KOPT-K1 (cell line): ENCODE results near the gene QRFP.

ENCODE experiments used
- H3K27ac ChIP-seq: fragments of 200-600 bp; sonication (generic); 2 replicates; pipeline ENCODE4 v1.5.1; 2016; ENCODE audit warnings: antibody characterized with exemption, mild to moderate bottlenecking, low read depth, low read length; ENCODE audit not compliant: poor library complexity, severe bottlenecking
- H3K36me3 ChIP-seq: fragments of 200-600 bp; sonication (generic); 2 replicates; pipeline ENCODE4 v1.5.1; 2017; ENCODE audit warnings: antibody characterized with exemption, mild to moderate bottlenecking, low read length, moderate library complexity; ENCODE audit not compliant: insufficient read depth
- H3K9me3 ChIP-seq: fragments of 200-600 bp; sonication (generic); 2 replicates; pipeline ENCODE4 v1.5.1; 2017; ENCODE audit warnings: antibody characterized with exemption, low read length, mild to moderate bottlenecking; ENCODE audit not compliant: insufficient read depth, poor library complexity, severe bottlenecking

QRFP gene

DNA sequence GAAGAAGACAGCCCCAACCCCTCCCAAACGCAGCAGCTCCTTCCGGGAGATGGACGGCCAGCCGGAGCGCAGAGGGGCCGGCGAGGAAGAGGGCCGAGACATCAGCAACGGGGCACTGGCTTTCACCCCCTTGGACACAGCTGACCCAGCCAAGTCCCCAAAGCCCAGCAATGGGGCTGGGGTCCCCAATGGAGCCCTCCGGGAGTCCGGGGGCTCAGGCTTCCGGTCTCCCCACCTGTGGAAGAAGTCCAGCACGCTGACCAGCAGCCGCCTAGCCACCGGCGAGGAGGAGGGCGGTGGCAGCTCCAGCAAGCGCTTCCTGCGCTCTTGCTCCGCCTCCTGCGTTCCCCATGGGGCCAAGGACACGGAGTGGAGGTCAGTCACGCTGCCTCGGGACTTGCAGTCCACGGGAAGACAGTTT is 12.5 kb downstream of the QRFP start:
- H3K36me3 ChIP-seq = peaks cover 98% of the 10 kb centered on the region
- no peaks in the 10 kb centered on the region for H3K9me3 ChIP-seq
- H3K27ac ChIP-seq = no peak overlapping the region

- Histone ChIP-seq H3K9me3 (no peaks in the 10 kb centered on the region), H3K27ac (no peak overlapping the region), H3K36me3 (peaks cover 98% of the 10 kb centered on the region)
Observed at GRCh38 chr9:130883479-130883878, 13.1 kb downstream of the QRFP start.

DNA sequence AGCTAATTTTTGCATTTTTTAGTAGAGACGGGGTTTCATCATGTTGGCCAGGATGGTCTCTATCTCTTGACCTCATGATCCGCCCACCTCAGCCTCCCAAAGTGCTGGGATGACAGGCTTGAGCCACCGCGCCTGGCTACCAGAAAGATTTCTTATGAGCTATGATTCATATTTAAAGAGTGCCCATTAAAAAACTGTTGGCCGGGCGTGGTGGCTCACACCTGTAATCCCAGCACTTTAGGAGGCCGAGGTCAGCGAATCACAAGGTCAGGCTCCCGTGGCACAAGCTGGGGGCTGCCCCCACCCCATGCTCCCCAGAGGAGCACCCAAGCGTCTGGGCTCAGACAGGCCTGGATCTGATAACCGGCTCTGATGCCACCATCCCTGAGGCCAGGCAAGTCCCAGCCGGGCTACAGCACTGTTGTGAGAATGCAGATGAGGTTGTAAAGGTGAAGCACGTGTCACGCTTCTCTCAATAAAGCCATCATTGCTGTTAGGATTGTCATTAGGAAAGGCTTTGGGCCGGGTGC is 13.9 kb downstream of the QRFP start:
- Histone ChIP-seq H3K27ac (no peak overlapping the region), H3K36me3 (peaks cover 97% of the 10 kb centered on the region), H3K9me3 (no peaks in the 10 kb centered on the region)

GRCh38 chr9:130881516-130881915 is 15.1 kb downstream of the QRFP start:
- no peaks in the 10 kb centered on the region for H3K9me3 ChIP-seq
- peaks cover 96% of the 10 kb centered on the region for H3K36me3 ChIP-seq
- H3K27ac ChIP-seq = no peak overlapping the region

DNA sequence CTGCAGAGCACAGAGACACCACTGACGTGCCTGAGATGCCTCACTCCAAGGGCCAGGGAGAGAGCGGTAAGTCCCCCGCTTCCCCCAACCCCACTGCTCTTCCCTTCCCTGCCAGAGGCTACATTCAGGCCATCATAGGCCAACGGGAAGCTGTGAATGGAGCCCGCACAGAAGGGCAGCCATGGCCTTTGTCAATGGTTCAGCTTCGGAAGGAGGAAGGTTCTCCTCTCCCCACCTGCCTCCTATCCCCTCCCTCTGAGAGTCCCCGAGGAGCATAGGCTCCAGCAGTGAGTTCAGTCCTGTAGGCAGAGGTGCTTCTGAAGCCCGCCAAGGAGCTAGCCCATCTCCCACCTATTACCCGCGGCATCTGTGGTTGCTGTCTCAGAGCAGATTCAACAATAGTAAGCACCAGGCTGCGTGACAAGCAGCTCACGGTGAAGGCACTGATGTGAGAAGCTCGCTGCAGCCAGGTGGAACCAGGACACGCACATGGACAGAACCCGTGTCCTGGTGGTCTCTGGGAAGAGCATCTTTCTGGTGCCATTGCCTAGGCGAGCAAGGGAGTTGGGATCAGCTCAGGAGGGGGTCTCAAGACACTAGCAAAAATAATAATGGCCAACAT is 15.9 kb downstream of the QRFP start:
- Histone ChIP-seq H3K9me3 (no peaks in the 10 kb centered on the region), H3K27ac (no peak overlapping the region), H3K36me3 (peaks cover 96% of the 10 kb centered on the region)

DNA sequence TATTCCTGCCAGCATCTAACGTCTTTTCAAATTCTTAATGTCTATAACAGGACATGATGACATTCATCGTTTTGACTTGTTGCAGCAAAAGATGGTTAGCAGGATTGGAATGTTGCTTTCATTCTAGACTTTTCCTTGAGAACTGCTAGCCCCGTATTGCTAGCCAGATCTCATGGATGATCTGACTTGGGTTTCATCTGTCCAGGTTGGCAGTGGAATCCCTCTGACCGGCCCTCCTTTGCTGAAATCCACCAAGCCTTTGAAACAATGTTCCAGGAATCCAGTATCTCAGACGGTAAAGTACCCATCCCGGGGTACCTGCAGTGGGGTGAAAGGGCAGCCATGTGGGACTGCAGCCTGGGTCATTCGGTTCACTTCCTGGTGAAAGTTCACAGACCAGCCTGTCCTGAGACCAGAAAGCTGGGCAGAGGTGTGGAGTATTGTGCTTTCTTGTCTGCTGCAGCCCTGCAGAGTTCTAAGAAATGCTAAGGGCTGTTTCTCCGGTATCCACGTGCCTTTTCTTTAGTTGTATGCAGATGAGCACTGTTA is 16.7 kb downstream of the QRFP start:
- Histone ChIP-seq H3K36me3 (peaks cover 96% of the 10 kb centered on the region), H3K27ac (no peak overlapping the region)

GRCh38 chr9:130878295-130878694 is 18.3 kb downstream of the QRFP start:
- H3K36me3 ChIP-seq = peaks cover 96% of the 10 kb centered on the region
- H3K9me3 ChIP-seq = no peaks in the 10 kb centered on the region
- H3K27ac ChIP-seq = no peak overlapping the region

More for the DNA sequence above, 16.7 kb downstream of the QRFP start:
- no peaks in the 10 kb centered on the region for H3K9me3 ChIP-seq

DNA sequence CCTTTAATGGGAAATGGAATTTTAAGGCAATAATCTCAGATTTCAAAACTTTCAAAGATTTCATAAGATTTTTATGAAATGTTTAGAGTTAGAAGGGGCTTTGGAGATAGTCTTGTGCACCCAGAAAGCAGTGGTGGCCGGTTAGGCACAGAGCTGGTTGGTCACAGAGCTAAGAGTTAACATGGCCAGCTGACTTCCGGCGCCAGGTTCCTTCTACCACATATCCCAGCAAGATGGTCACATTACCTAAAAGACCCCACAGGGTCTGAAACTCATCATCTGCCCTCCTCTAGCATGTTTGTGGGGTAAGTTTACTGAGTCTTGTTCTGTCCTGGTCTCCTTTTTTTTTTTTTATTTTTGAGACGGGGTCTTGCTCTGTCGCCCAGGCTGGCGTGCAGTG is 19.3 kb downstream of the QRFP start:
- H3K36me3 ChIP-seq = peaks cover 97% of the 10 kb centered on the region
- no peak overlapping the region for H3K27ac ChIP-seq
- H3K9me3 ChIP-seq = no peaks in the 10 kb centered on the region

GRCh38 chr9:130874783-130875182 is 21.8 kb downstream of the QRFP start:
- Histone ChIP-seq H3K36me3 (peaks cover 97% of the 10 kb centered on the region), H3K27ac (no peak overlapping the region), H3K9me3 (no peaks in the 10 kb centered on the region)

- H3K36me3 ChIP-seq = peaks cover 97% of the 10 kb centered on the region
- H3K27ac ChIP-seq = no peak overlapping the region
- H3K9me3 ChIP-seq = no peaks in the 10 kb centered on the region
Observed at GRCh38 chr9:130873966-130874365, 22.6 kb downstream of the QRFP start.

- Histone ChIP-seq H3K27ac (no peak overlapping the region), H3K36me3 (peaks cover 91% of the 10 kb centered on the region), H3K9me3 (no peaks in the 10 kb centered on the region)
Observed at GRCh38 chr9:130872912-130873503, 23.6 kb downstream of the QRFP start.

GRCh38 chr9:130872508-130872907 is 24.1 kb downstream of the QRFP start:
- Histone ChIP-seq H3K36me3 (peaks cover 91% of the 10 kb centered on the region), H3K9me3 (no peaks in the 10 kb centered on the region), H3K27ac (no peak overlapping the region)

- H3K27ac ChIP-seq = no peak overlapping the region
- H3K9me3 ChIP-seq = no peaks in the 10 kb centered on the region
- H3K36me3 ChIP-seq = peaks cover 89% of the 10 kb centered on the region
Observed at GRCh38 chr9:130872093-130872492, 24.5 kb downstream of the QRFP start.

- no peak overlapping the region for H3K27ac ChIP-seq
- no peaks in the 10 kb centered on the region for H3K9me3 ChIP-seq
- H3K36me3 ChIP-seq = peaks cover 84% of the 10 kb centered on the region
Observed at GRCh38 chr9:130871395-130872062, 25.1 kb downstream of the QRFP start.
